Head of caudate nucleus (tissue), 42 donors: ENCODE measurements around the gene U2AF1L4.
A peak's percentile ranks its signal among the peaks of the same experiment; 100 is the strongest.

Experiments
- DNase-seq, 42 donors: peaks; one replicate each; pipeline versions ENCODE4 v3.0.0 to v3.0.0-alpha.2; 2020 to 2021; ENCODE audit warnings: mixed read lengths in 7 of 42
- intact Hi-C: fragments of 100-400 bp; cut with DNase I; formaldehyde crosslinking; loops from one replicate; pipeline ENCODE4 v1.15.0; 2022

The U2AF1L4 gene

GRCh38 chr19:35720163-35720524 lies 25.1 kb downstream of the U2AF1L4 start:
- no peak for DNase-seq
- intact Hi-C loops, result no loop called here

DNA sequence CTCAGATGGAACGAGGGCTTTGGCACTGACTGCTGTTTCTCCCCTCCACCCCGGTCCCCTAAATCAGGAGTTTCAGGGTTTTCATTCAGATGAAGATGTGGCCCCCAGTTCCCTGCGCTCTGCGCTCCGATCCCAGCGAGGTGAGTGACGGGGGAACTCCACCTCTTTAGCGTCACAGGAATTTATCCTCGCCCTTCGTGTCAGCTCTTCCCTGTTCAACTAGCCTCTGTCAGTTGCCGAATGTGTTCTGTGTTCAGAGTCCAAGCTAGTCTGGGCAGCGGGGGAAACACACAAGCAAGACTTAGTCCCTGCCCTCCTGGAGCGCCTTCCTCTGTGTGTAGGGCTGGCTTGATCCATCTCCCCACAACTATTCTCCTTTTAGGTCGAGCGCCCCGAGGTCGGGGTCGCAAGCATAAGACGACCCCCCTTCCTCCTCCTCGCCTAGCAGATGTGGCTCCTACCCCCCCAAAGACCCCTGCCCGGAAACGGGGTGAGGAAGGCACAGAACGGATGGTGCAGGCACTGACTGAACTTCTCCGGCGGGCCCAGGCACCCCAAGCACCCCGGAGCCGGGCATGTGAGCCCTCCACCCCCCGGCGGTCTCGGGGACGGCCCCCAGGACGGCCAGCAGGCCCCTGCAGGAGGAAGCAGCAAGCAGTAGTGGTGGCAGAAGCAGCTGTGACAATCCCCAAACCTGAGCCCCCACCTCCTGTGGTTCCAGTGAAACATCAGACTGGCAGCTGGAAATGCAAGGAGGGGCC lies 25.6 kb downstream of the U2AF1L4 start:
- intact Hi-C loops, result loop anchor here (5.0 kb wide), 1 partner anchor 172 kb away; the partner anchor contains the start of gene TMEM147

GRCh38 chr19:35718345-35719041 lies 26.7 kb downstream of the U2AF1L4 start:
- DNase-seq, result peak in 29 of 42 donors; percentile 11 to 62 (median 33)

More for the DNA sequence above, 25.6 kb downstream of the U2AF1L4 start:
- no peak for DNase-seq

GRCh38 chr19:35717665-35718344 lies 27.4 kb downstream of the U2AF1L4 start, which contains the start of gene KMT2B:
Gene KMT2B (plus strand): TSS chr19:35718003. CDS start chr19:35718019, 16 bp downstream.
- peak in 6 of 42 donors; percentile 4 to 97 (median 92) for DNase-seq
- intact Hi-C loops, result loop anchor here (1.0 to 5.0 kb wide), 4 partner anchors 25 to 171 kb away; partner anchors contain the start of genes PSENEN, RBM42, TMEM147 and U2AF1L4

More at GRCh38 chr19:35718345-35719041, 26.7 kb downstream of the U2AF1L4 start:
- intact Hi-C loops, result loop anchor here (5.0 kb wide), 1 partner anchor 171 kb away; the partner anchor contains the start of gene TMEM147

DNA sequence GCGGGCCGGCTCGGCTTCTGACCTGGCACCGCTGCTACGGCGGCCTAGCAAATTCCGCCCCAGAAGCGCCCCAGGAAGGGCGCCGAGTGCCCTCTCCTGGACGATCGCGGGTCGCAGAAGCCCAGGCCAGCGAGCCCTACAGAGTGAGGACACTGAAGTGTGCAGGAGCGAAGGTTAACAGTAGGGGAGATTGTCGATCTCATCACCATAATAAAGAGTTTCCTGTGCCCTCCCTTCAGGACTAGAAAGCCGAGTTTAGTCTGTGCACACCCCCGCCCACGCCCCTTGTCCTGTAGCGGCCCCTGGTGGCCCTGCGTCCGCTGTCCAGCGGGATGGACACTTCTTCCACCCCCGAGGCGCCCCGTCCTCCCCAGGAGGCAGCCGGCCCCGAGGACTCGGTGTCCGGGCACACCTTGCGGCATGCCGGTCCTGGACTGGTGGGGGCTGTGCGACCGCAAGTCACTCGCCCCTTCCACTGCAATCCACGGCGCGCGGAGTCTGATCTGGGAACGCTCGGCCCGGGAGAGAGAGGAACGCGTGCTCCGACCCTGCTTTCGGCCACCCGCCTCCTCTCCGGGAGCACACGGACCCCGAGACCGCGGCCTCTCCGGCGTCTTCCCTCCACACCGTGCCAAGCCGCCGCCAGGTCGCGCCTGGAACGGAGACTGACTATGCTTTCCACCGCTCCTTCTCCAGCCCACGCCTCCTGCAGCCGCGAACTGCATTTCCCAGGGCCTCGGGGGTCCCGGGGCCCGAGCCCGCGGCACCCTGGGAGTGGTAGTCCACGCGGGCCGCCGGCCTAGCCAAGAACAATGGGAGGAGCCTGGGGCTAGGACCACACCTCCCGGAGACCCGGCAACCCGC lies 28.2 kb downstream of the U2AF1L4 start:
- peak; percentile 81 to 98 (median 95) for DNase-seq
- intact Hi-C loops, result loop anchor here (1.0 to 5.0 kb wide), 4 partner anchors 24 to 170 kb away; partner anchors contain the start of genes PSENEN, RBM42, TMEM147 and U2AF1L4

DNA sequence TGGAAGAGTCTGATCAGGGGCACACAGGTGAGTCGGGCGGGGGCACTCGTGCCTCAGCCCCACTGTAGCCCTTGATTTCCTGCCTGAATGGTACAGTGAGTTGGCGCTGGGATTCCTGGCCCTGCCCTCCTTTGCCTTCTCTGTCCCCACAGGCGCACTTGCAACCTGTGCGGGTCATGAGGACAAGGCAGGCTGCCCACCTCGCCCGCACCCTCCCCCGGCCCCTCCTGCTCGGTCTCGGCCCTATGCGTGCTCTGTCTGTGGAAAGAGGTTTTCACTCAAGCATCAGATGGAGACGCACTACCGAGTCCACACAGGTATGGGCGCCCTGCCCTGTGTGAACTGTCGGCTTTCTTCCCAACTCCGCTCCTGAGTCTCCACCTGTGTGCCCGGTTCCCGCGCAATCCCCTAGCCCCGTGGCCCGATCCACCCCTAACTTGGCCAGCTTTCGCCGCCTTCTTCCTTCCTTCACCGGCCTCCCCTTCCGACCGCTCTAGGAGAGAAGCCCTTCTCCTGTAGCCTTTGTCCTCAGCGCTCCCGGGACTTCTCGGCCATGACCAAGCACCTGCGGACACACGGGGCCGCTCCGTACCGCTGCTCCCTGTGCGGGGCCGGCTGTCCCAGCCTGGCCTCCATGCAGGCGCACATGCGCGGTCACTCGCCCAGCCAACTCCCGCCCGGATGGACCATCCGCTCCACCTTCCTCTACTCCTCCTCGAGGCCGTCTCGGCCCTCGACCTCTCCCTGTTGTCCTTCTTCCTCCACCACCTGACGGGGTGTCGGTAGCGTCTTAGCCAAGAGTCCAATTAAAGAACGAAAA lies 29.0 kb downstream of the U2AF1L4 start:
- intact Hi-C loops, result loop anchor here (2.0 to 5.0 kb wide), 3 partner anchors 29 to 169 kb away; partner anchors contain the start of genes PSENEN, RBM42, TMEM147 and U2AF1L4
- DNase-seq, result peak in 36 of 42 donors; percentile 32 to 84 (median 68)

DNA sequence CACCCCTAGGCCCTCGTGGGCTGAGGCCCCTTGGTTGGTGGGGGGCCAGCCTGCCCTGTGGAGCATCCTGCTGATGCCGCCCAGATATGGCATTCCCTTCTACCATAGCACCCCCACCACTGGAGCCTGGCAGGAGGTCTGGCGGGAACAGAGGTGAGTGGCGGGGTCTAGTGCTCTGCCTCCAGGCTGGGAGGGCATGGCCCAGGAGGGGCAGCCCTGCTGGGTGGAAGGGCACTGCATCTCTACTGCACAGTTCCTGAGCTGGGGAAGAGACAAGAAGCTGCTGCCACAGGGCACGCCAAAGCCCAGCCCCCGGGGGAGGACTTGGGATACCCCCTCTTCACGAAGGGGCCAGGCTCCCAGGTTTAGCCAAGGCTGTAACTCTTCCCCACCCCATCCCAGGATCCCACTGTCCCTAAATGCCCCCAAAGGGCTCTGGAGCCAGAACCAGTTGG lies 29.8 kb downstream of the U2AF1L4 start:
- no peak for DNase-seq
- intact Hi-C loops, result loop anchor here (5.0 kb wide), 1 partner anchor 168 kb away; the partner anchor contains the start of gene TMEM147

GRCh38 chr19:35714601-35715354 lies 30.4 kb downstream of the U2AF1L4 start:
- intact Hi-C loops, result loop anchor here (5.0 kb wide), 1 partner anchor 167 kb away; the partner anchor contains the start of gene TMEM147
- no peak for DNase-seq

DNA sequence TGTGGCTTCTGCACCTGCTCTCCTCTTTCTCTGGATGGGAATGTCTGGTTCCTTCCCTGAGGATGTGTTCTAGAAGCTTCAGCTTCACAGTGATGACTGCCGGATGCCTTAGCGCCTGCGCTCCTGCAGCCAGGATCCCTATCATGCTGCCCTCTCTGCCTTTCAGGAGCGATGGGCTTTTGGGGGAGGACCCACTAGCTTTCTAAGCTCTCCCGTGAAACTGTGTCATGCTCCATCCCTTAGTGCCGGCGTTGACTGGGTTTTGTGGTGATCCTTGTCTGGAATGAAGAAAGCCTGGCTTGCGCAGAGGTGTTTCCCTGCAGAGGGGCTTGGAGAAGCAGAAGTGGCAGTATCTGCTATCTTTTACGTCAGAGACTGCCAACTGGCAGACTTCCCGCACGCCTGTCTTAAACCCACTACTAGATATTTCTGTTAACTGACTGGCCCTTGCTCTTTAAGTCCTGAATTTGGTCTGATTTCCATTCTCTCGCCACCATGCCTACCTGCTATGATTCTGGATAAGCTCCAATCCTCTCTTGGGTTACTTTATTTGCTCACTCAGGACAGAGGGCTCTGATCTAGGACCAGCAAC lies 31.2 kb downstream of the U2AF1L4 start:
- intact Hi-C loops, result no loop called here
- no peak for DNase-seq

- intact Hi-C loops, result no loop called here
- DNase-seq, result no peak
Observed at GRCh38 chr19:35713506-35713850, 31.7 kb downstream of the U2AF1L4 start.

- DNase-seq, result peak in 1 of 42 donors; percentile 36
- intact Hi-C loops, result no loop called here
Observed at GRCh38 chr19:35712567-35713505, 32.4 kb downstream of the U2AF1L4 start.

- DNase-seq, result no peak
- intact Hi-C loops, result no loop called here
Observed at GRCh38 chr19:35710784-35711723, 34.2 kb downstream of the U2AF1L4 start.

DNA sequence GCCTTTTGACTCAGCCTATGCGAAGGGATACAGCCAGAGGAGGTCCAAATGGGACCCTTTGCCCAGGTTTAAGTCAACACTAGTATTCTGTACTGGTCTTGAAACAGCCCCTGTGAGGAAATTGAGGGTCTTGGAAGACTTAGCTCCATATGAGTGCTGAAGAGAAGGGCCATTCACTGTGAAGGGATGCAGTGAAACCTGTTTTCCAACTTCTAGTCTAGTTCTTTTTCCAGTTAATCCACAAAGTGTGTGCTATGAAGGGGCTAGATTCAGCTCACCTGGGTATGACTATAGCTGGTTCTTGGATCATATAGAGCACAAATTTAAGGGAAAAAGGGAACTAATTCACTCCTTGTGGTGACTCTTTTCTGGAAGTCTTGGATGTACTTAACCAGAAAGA lies 36.8 kb downstream of the U2AF1L4 start:
- intact Hi-C loops, result no loop called here

GRCh38 chr19:35704218-35704617 lies 41.0 kb downstream of the U2AF1L4 start, which contains the start of gene ZBTB32:
Gene ZBTB32 (plus strand): TSS chr19:35704558. CDS start chr19:35714627, 10,069 bp downstream.
- intact Hi-C loops, result no loop called here
- DNase-seq, result peak in 9 of 42 donors; percentile 9 to 54 (median 29)

More for the DNA sequence above, 36.8 kb downstream of the U2AF1L4 start:
- no peak for DNase-seq
